ENCODE measurements around the gene NHEJ1.

Gene NHEJ1

GRCh38 chr2:219027511-219028055 lies 133.0 kb downstream of the NHEJ1 start:
- no peaks in the 10 kb centered on the region for H3K9me3 ChIP-seq (ENCODE audit: control insufficient read depth, insufficient read depth, low read length)
- no peaks in the 10 kb centered on the region for H3K4me1 ChIP-seq (ENCODE audit: control insufficient read depth, low read length)
- H3K27ac ChIP-seq (ENCODE audit: low read depth, low read length): no peak overlapping the region
- H3K36me3 ChIP-seq (ENCODE audit: control insufficient read depth, low read length): no peaks in the 10 kb centered on the region
- TF ChIP-seq EZH2phosphoT487 (IDR thresholded peaks at IDR 0.05; ENCODE audit: borderline replicate concordance, low read length) (no peak), CTCF (IDR thresholded peaks at IDR 0.05; ENCODE audit: low read depth, low read length, poor library complexity, severe bottlenecking) (no peak)
- H4K20me1 ChIP-seq (ENCODE audit: control insufficient read depth, insufficient read depth, low read depth, low read length): no peaks in the 10 kb centered on the region
- H3K9me2 ChIP-seq (replicated peaks; ENCODE audit: control insufficient read depth, low read length): no peaks in the 10 kb centered on the region
- H3K4me3 ChIP-seq (ENCODE audit: low read length): no peak overlapping the region
- H3K79me2 ChIP-seq (ENCODE audit: control insufficient read depth, low read length): no peaks in the 10 kb centered on the region
- H3F3A ChIP-seq (ENCODE audit: control insufficient read depth, insufficient read depth): no peaks in the 10 kb centered on the region
- H3K27me3 ChIP-seq (ENCODE audit: control insufficient read depth, low read length): peaks cover 2% of the 10 kb centered on the region; the same call in 1 of the 2 replicates
- H3K4me2 ChIP-seq (ENCODE audit: low read length): no peak overlapping the region

GRCh38 chr2:219026946-219027345 lies 133.7 kb downstream of the NHEJ1 start:
- H3K27me3 ChIP-seq (ENCODE audit: control insufficient read depth, low read length): peaks cover 2% of the 10 kb centered on the region; the same call in 1 of the 2 replicates
- no peaks in the 10 kb centered on the region for H3K9me3 ChIP-seq (ENCODE audit: control insufficient read depth, insufficient read depth, low read length)
- no peak overlapping the region for H3K27ac ChIP-seq (ENCODE audit: low read depth, low read length)
- TF ChIP-seq CTCF (IDR thresholded peaks at IDR 0.05; ENCODE audit: low read depth, low read length, poor library complexity, severe bottlenecking) (no peak), EZH2phosphoT487 (IDR thresholded peaks at IDR 0.05; ENCODE audit: borderline replicate concordance, low read length) (no peak)
- no peak overlapping the region for H3K4me2 ChIP-seq (ENCODE audit: low read length)
- H3K36me3 ChIP-seq (ENCODE audit: control insufficient read depth, low read length): no peaks in the 10 kb centered on the region
- no peaks in the 10 kb centered on the region for H3K79me2 ChIP-seq (ENCODE audit: control insufficient read depth, low read length)
- no peaks in the 10 kb centered on the region for H3F3A ChIP-seq (ENCODE audit: control insufficient read depth, insufficient read depth)
- no peaks in the 10 kb centered on the region for H3K4me1 ChIP-seq (ENCODE audit: control insufficient read depth, low read length)
- no peaks in the 10 kb centered on the region for H3K9me2 ChIP-seq (replicated peaks; ENCODE audit: control insufficient read depth, low read length)
- no peak overlapping the region for H3K4me3 ChIP-seq (ENCODE audit: low read length)
- no peaks in the 10 kb centered on the region for H4K20me1 ChIP-seq (ENCODE audit: control insufficient read depth, insufficient read depth, low read depth, low read length)

GRCh38 chr2:219025637-219026585 lies 134.7 kb downstream of the NHEJ1 start:
- H3K9me3 ChIP-seq (ENCODE audit: control insufficient read depth, insufficient read depth, low read length): no peaks in the 10 kb centered on the region
- no peak for TF ChIP-seq EZH2phosphoT487 (IDR thresholded peaks at IDR 0.05; ENCODE audit: borderline replicate concordance, low read length)
- no peaks in the 10 kb centered on the region for H4K20me1 ChIP-seq (ENCODE audit: control insufficient read depth, insufficient read depth, low read depth, low read length)

More at GRCh38 chr2:219025637-219026585, 134.7 kb downstream of the NHEJ1 start:
- Histone ChIP-seq H3F3A (ENCODE audit: control insufficient read depth, insufficient read depth) (no peaks in the 10 kb centered on the region), H3K27me3 (ENCODE audit: control insufficient read depth, low read length) (peaks cover 2% of the 10 kb centered on the region; the same call in 1 of the 2 replicates), H3K9me2 (replicated peaks; ENCODE audit: control insufficient read depth, low read length) (no peaks in the 10 kb centered on the region), H3K4me3 (ENCODE audit: low read length) (no peak overlapping the region), H3K36me3 (ENCODE audit: control insufficient read depth, low read length) (no peaks in the 10 kb centered on the region), H3K27ac (ENCODE audit: low read depth, low read length) (no peak overlapping the region), H3K79me2 (ENCODE audit: control insufficient read depth, low read length) (no peaks in the 10 kb centered on the region), H3K4me1 (ENCODE audit: control insufficient read depth, low read length) (no peaks in the 10 kb centered on the region), H3K4me2 (ENCODE audit: low read length) (no peak overlapping the region)

Data from DOHH2 (cell line).